ENCODE results near the gene GLOD5.
A peak's percentile ranks its signal among the peaks of the same experiment; 100 is the strongest.

Gene GLOD5
- total RNA-seq = 0 to 0.33 (median 0) reads per million in 17 experiments

DNA sequence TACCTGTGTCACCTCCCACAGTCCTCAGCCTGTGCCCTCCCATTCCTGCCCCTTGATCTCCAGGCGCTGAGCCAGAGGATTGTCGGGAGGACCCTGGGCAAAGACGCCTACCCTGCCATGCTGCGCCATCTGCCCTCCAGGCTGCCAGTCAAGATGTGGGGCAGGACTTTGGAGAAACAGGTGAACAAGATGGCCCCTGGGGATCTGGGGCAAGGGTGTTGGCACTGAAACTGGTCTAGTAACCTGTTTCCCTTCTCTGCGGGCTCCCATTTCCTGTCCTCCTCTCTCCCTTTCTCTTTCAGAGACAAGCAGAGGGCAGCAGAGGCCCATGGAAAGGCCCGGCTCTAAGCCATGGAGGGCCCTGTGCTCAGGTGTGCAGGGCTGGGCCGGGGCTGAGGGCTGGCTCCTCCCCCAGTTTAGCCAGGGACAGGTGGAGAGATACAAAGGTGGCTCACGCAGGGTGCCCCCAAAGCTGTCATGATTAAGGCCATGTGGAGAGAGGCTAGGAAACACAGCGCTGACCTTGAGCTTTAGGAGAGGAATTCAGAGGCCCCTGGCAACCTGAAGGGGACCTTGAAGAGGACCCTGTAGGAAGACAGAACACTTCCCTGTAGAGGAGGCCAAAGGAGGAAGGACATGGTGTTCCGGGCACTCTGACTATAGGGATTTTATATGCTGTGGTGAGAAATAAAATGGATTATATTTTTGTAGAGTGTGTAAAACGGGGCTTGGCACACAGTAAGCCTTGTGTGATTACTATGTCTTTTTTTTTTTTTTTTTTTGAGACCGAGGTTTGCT, at the start of gene GLOD5:
GLOD5 (plus strand) TSS at position 74 of the 798 bp plus-strand sequence; CDS start at position 118, 44 bp downstream.
- peak in 1 of 4 experiments; percentile 7 for DNase-seq

DNA sequence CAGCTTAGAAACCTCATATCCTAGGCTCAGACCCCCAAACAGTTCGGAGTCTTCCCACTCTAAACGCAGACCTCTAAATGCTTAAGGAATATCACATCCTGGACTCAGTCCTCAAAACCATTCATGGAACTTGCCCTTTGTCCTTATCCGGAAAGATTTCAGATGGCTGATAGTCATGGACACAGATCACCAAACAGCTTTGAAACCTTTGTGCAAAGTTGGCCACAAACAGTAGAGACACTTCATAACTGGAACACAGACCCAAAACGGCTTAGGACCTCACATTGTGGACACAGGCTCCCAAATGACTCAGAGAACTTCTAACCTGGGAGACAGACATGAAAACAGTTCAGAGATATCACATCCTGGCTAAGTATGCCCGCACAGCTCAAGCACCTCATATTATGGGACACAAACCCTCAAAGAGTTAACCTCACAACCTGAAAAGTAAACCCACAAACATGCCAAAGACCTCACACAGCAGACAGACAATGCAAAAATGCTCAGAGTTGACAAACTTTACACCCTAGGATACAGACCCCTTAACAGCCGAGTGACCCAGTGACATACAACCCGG, 49.5 kb upstream of the GLOD5 start:
- DNase-seq = no peak

DNA sequence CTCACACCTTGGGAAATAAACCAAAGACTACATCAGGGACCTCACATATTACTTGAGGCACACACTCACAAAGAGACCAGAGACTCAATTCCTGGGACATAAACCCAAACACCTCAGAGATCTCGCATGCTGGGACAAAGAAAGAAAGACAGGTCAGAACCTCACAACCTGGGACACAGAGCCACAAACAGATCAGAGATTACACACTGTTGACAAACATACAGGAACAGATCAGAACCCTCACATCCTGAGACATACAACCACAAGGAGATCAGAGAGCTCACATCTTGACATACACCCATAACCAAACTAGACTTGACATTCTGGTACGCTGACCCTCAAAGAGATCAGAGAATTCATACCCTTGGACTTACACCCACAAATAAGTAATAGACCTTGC, 47.7 kb upstream of the GLOD5 start:
- no peak for DNase-seq

DNA sequence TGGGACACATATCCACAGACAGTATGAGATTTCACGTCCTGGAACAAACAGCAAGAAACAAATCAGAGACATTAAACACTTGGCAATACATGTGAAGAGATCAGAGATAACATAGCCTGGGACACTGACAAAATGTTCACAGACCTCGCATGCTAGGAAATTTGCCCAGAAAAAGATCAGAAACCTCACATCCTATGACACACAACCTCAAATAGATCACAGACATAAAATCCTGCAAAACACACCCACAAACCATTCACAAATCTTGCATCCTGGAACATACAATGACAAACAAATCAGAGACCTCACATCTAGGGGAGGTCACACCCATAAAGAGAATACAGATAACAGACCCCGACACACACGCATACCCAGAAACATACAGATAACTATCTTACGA, 47.0 kb upstream of the GLOD5 start:
- no peak for DNase-seq

DNA sequence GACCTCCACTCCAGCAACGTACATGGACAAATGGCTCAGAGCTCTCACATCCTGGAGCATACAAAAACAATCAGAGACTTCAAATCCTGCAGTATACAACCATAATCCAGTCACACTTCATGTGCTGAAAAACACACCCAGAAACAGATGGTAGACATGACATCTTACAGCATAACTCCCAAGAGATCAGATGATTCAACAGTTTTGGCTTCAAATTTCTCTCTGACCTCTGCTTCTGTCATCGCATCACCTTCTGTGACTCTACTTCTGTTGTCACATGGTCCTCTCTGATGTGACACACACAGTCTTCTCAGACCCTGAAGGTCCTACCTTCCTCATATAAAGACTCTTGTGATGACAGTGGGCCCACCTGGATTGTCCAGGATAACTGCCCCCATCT, 46.5 kb upstream of the GLOD5 start:
- no peak for DNase-seq

DNA sequence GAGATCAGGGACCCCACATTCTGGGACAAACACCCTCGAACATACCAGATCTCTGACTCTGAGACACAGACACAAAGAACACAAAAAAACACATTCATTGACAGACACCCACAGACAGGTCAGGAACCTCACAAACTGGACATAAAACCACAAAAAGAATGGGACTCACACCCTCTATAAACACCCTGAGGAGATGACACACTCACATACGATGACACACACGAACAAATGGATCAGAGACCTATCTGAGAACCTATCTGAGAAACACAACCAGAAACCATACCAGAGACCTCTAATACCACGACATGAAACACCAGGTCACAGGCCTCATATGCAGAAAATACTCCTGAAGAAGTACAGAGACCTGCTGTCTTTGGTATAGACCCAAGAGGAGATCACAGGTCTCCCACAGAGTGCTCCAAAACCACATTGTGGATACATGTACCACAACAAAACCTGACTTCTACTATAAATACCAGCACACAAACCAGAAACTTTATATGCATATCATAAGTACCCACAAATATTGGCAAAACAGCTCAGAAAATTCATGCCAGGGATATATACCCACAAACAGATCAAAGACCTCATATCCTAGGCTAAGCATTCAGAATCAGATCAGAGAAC, 45.6 kb upstream of the GLOD5 start:
- no peak for DNase-seq

DNA sequence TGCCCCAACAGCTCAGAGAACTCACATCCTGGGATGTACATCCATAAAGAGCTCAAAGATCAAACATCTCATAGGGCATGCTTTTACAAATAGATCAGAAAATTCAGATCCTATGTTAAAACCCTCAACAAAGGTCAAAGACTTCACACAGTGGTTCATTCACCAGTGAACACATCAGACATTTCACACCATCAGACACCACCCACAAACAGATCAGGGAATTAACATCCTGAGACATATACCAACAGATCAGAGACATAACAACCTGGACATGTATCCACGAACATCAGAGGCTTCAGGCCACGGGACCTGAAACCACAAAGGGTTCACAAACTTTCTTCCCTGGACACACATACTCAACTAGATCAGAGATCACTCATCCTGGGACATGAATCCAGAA, 41.6 kb upstream of the GLOD5 start:
- no peak for DNase-seq

DNA sequence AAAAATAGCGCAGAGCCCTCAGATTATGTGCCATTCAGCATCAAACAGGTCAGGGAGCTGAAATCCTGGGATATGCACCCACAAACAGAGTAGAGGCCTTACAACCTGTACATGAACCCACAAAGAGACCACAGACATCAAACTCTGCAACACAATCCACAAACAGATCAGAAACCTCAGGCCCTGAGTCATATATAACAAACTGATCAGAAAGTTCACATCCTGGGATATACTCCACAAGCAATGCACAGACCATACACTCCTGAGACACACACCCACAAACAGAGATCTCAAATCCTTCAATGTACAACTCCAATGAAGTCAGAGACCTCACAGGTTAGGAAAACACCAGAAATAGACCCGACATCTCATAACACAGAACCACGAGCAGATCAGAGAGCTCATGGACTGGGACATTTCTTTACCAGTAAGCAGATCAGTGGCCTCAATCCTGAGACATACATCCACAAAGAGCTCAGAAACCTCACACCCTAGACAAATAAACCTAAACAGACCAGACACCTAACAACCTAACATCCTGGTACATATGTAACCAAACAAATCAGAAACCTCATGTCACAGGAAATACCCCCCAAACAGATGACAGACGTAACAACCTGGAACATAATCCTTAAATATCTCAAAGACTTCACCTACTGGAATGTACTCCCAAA, 40.8 kb upstream of the GLOD5 start:
- DNase-seq = no peak

DNA sequence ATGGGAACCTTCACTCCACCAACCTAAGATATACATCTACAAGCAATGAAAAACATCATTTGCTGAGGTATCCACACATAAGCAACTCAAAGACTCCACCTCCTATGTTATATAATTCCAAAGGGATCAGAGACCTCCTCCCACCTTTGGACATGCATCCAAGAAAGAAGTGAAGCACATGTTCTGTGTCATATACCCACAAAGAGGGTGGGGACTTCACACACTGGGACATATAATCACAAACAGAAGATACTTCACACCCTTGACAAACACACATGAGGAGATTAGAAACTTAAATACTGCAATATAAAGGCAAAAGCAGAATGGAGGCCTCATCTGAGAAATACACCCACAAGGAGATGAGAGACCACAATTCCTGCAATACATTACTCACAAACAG, 39.6 kb upstream of the GLOD5 start:
- no peak for DNase-seq

DNA sequence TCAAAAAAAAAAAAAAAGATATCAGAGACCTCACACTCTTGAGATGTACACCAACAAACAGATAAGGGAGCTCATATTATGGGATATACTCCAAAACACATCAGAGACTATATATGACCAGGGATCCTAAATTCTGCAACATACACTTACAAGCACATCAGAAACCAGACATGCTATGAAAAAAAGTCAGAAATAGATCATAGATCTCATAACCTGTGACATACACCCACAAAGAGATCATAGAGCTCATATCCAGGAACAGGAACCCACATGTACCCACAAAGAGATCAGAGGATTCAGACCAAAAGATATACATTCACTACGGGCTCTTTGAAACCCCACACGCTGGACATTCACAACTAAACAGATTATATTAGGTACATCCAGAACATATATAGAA, 35.0 kb upstream of the GLOD5 start:
- DNase-seq = no peak

DNA sequence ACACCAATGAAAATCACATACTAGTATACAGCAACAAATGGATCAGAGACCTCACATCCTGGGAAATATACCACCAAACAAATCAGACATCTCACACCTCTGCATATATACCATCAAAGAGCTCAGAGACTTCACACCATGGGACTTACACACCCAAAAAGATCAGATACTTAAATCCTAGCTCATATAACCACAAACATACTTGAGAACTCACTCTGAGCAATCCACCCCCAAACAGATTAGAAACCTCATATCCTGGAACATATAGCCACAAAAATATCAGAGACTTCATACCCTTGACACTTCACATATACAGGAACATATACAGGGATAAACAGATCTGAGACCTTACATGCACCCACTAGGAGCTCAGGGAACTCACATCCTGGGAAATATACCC, 32.9 kb upstream of the GLOD5 start:
- DNase-seq = no peak

DNA sequence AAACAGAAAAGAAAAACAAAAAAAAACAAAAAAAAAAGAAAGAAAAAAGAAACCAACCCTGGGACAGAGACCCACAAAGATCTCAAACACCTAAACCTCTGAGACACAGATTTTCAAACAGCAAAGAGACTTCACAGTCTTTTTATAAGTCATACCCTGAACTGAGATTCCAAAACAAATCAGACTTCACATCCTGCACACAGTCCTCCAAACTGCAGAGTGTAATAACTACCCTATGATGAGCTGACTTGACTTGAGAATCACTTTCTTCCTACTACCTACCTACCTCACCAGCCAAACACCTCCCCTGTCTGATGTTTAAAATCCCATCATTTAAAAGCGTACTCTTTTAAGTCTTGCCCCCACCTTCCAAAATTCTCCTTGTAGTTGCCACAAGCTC, 25.2 kb upstream of the GLOD5 start:
- no peak for DNase-seq

DNA sequence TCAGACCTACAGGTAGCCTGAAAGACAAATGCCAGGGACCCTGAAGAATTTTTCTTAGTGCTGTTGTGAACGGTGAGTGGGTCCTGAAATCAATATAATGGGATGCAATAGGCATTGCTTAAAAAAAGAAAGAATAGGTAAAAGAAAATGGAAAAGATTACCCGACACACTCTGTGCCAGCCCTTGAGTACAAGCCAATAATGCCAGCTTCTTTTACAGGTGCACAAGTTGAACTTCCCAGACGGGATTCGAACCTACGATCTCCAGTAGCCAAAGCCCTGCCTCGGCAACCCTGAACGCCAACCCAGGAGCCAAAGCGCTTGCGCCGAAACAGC, 24.7 kb upstream of the GLOD5 start:
- DNase-seq = no peak

DNA sequence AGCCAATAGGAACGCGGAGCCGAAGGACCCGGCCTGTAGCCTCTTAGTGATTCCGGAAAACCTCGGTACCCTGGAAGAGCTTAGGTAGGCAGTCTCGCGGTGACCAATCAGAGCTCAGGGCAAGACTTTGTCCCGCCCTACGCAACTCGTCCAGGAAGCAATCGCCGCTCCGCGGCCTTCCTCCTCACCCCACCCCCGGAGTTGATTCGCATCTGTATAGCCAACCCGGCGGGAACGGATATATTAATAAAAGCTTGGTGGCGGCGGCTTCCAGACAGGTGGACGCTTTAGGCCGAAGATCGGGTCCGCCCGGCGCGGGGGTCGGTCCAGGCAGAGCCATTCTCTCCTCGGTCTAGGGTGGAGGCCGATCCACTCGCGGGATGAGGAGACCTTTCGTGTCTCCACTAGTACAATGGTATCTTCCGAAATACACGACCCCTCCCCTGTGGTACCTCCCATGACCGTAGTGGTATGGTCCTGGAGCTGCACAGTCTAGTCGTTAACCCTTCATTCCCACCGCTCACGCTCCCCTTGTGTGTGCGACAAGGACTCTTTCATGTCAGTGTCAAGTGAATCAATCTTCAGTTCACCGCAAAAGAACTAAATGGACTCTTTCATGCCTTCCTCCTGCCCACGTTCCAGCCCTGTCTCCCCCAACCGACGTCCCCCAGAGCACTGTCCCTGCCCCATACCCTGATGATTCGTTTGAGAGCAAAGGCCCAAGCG, 24.2 kb upstream of the GLOD5 start:
- DNase-seq = peak; percentile 93 to 97 (median 95)

DNA sequence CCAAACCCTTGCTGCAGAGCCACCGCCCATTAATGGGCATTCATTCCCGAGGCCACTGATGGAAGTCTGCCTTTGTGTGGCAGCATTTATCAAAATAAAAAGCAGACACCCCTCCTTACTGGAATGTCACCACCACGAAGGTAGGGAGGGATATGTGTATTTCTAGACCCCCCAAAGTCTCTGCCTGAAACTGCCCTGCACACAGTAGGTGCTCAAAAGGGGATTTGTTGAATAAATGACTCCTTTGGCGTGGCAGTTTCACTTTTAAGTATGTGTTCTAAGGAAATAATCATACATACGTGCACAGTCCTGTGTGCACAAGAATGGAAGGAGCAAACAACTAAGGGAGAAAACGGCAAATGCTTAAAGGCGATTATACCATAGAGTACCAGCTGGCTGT, 23.6 kb upstream of the GLOD5 start:
- DNase-seq = no peak

DNA sequence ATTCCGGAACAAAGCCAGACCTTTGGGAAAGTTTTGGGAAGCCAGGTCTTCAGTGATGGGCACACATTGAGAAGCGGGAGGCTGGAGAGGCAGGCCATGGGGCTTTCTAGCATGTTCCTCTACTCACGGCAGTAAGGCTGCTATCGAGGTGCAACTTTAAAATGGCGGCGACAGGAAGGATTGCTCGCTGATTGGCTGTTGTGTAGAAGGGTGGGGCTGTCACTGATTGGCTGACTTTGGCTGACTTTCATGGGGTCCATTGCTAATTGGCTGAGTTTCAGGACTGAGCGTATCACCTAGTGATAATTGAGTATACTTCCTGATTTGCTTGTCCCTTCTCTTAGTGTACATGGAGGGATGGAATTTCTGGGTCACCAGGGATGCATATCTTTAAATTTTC, 19.7 kb upstream of the GLOD5 start:
- no peak for DNase-seq

DNA sequence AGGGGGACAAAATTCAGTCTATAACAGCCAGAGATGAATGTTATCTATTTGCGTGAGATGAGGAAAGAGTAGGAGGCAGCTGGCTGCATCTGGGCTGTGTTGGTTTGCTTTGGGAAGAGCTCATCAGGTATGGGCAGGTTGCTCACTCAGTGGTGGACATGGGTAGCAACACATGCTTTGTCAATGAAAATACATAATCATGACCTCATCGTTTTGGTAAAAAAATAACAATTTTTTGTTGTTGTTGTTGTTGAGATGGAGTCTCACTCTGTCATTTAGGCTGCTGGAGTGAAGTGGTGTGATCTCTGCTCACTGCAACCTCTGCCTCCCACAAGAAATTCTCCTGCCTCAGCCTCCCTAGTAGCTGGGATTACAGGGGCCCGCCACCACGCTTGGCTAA, 16.3 kb upstream of the GLOD5 start:
- DNase-seq = no peak

DNA sequence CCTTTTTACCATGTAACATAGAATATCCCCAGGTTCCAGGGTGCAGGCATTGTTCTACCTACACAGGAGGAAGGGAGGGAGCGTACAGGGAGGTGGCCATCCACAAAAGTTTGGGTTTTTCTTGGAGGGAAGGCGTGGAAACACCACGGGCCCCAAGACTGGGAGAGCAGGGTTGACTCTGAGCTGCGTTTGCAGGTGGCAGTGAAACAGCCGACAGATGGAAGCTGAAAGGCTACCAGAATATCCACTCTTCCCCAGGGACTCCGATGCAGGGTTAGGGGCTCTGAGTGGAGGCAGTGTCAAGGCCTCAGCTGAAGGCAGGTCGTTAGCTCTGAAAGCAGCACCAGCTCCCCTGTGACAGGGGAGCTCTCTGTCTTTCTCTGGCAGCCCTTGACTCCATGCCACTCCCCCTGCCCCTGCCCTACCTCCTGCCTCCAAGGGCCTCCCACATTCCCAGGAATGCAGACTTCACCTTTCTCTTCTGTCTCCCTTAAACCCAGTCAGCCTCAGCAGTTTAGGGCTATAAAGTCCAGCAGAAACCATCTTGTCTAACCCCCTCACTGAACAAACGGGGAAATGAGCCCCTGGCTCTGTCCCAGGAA, 14.0 kb upstream of the GLOD5 start:
- no peak for DNase-seq

DNA sequence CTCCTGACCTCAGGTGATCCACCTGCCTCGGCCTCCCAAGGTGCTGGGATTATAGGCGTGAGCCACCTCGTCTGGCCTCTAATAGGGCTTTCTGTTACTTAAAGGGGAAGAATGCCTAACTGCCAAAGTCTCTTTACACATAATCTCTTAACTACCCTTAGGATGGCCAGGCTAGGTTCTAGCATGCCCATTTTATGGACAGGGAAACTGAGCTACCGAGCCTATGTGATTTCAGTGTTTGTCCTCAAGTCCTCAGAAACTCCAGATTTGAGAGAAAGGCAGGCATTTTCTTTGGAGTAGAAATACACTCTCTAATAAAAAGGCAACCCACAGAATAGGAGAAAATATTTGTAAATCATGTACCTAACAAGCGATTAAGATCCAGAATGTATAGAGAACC, 12.4 kb upstream of the GLOD5 start:
- no peak for DNase-seq

DNA sequence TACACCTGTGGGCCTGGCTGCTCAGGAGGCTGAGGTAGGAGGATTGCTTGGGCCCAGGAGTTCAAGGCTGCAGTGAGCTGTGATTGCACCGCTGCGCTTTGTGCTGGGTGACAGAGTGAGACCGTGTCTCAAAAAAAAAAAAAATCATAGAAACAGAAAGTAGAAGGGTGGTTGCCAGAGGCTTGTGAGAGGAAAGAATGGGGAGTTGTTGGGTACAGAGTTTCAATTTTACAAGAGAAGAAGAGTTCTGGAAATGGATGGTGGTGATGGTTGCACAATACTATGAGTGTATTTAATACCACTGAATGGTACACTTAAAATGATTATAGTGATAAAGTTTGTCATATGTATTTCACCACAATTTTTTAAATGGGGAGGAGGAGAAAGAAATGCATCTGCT, 10.2 kb upstream of the GLOD5 start:
- DNase-seq = no peak

DNA sequence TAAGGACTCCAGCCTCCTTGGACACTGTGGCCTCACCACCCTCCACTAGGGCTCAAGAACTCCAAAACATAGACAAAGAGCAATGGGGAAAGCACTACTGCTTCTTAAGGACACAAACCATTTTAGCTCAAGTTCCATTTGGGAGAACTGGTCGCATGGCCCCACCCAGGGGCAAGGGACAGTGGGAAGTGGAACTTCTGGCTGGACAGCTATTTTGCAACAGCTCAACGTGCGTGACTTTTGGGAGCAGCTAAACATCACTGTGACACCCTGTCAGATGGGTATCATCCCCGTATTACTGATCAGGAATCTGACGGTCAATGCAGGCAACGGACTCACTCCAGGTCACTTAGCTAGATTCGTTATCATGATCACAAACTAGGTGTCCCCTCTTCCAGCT, 9.0 kb upstream of the GLOD5 start:
- peak; percentile 22 to 62 (median 44) for DNase-seq

DNA sequence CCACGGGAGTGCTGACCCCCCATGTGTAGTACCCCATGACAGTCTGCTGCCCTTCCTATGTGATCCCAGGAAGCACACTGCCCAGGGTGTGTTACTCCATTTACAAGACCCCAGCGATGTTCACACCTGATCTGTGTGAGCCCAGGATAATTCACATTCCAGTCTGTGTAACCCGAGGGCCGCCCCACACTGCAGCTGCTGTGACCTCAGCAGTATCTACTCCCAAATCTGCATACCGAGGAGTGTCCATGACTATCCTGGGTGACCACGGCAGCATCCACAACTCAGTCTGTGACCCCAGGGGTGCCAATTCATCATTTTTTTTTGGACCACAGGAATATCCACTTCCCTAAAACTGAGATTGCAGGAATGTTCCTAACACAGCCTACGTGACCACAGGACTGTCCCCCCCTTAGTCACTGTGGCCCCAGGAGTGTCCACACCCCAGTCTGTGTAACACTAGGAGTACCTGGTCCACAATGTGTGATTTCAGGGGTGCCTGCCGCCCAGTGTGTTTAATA, 7.8 kb upstream of the GLOD5 start:
- peak in 2 of 4 experiments; percentile 4 to 11 for DNase-seq

All from suppressor macrophage (primary cell).